ENCODE measurements around the gene SCNN1A. TPM values are rescaled to one million over a fixed set of nuclear protein-coding genes. Genes with fewer than 3 reads are reported as not detected.

Gene SCNN1A
- total RNA-seq, 1 donor: under 0.01 TPM

DNA sequence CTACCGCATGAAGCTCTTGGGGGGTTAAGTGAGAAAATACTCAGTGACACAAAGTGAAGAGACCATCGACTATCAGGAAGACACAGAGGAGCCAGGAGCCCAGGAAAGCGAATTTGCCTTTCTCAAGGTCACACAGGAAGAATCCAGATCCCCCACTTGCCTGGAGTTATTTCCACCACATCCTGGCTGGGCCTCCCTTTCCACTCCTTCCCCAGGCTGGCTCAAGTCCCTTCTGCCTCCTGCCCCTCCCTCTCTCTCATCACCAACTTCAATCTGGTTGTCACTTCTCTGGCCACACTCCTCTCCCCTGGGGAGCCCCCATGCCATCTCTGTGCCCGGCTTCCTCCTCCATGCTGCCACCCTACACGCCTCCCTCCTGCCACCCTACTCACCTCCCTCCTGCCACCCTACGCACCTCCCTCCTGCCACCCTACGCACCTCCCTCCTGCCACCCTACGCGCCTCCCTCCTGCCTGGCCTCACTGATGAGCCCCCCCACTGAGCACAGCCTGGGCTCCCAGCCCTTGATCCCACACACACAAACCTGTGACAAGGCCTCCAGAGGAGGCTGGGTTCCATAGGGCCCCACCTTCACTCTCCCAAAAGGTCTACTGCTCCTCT, 6.3 kb downstream of the SCNN1A start:
- no peak for DNase-seq (ENCODE audit: low read depth)
- H3K4me3 ChIP-seq (ENCODE audit: low read depth, low read length): no peak overlapping the region
- TF ChIP-seq, protein P1, sequence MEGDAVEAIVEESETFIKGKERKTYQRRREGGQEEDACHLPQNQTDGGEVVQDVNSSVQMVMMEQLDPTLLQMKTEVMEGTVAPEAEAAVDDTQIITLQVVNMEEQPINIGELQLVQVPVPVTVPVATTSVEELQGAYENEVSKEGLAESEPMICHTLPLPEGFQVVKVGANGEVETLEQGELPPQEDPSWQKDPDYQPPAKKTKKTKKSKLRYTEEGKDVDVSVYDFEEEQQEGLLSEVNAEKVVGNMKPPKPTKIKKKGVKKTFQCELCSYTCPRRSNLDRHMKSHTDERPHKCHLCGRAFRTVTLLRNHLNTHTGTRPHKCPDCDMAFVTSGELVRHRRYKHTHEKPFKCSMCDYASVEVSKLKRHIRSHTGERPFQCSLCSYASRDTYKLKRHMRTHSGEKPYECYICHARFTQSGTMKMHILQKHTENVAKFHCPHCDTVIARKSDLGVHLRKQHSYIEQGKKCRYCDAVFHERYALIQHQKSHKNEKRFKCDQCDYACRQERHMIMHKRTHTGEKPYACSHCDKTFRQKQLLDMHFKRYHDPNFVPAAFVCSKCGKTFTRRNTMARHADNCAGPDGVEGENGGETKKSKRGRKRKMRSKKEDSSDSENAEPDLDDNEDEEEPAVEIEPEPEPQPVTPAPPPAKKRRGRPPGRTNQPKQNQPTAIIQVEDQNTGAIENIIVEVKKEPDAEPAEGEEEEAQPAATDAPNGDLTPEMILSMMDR (IDR thresholded peaks at IDR 0.05; ENCODE audit: insufficient read depth, low read depth, low read length): no peak

DNA sequence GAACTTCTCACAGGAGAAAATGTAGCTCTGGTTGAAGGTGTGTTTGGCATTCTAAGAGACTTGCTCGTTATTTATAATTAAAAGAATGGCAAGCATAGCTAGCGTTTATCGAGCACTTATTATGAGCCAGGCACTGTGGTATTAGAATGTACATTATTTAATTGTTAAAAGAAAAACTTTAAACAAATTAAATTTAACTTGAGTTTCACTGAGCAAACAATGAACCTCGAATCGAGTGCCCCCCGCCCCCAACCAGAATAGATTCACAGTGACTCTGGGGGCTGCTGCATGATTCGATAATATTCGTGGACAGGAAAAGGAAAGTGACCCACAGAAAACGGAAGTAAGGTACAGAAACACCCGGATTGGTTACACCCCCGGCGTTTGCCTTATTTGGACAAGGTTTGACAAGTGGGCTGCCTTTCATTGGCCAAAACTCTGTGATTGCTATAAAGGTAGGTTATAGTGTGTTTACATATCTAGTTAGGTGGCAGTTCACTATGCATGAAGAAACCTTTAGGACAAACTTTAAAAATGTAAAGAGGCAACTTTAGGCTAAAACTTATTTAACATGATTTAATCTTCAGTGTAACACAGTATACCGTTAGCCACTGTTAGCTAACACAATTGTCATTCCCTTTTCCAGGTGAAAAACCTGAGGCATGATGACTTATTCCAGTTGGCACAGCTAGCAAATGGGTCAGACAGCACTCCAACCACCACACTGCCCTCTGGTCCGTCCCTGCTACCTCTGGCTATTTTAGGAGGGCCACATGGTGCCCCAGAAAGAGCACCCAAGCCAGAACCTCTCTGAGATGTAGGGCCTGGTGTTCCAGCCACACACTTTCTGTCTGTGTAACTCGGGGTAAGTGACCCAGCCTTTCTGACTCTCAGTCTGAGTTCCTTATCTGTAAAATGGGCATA, 7.1 kb downstream of the SCNN1A start:
- DNase-seq (ENCODE audit: low read depth): no peak
- TF ChIP-seq, protein P1 (IDR thresholded peaks at IDR 0.05; ENCODE audit: insufficient read depth, low read depth, low read length): no peak
- no peak overlapping the region for H3K4me3 ChIP-seq (ENCODE audit: low read depth, low read length)

DNA sequence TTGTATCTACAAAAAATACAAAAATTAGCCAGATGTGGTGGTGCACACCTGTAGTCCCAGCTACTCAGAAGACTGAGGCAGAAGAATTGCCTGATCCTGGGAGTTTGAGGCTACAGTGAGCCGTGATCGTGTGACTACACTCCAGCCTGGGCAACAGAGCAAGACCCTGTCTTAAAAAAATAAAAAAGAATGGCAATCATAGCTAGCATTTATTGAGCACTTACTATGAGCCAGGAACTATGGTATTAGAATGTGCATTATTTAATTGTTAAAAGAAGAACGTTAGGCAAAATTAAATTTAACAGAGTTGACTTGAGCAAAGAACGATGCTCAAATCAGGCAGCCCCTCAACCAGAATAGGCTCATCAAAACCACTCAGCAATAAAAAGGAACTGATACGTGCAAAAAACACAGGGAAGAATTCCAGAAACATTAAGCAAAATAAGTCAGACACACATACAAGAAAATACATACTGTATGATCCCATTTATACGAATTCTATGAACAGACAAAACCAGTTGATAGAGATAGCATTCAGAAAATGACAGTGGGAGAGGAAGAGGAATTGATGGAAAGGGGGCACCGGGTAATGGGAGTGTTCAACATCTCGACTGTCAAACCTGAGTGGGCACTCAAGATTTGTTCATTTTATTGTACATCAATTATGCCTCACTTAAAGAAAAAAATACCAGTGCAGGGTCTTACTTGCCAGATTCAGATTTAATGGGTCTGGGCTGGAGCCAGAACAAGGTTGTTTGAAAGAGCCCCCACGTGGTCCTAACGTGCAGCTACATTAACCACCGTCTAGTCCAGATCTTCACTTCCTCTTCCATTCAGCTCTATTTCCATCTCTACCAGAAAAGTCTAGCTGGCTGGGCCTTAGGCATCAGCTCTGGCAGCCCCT, 8.0 kb downstream of the SCNN1A start:
- DNase-seq (ENCODE audit: low read depth): peak; percentile 69

DNA sequence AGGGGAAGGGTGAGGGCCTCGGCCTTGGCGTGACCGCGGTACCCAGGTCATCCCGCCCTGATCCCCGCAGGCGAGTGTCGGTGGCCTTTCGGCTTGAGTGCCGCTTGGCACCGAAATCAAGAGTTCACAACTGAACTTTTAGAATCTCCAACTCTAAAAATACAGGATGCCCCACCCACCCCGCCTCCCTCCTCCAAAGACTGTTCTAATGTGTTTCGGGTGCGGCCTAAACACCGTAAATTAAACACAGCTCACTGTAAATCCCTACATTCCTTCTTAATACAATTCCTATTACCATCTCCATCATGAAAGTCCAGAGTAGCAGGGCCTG, 11.4 kb downstream of the SCNN1A start:
- no peak for DNase-seq (ENCODE audit: low read depth)
- H3K4me3 ChIP-seq (ENCODE audit: low read depth, low read length): peak overlapping the region; percentile 64
- TF ChIP-seq, protein P1 (IDR thresholded peaks at IDR 0.05; ENCODE audit: insufficient read depth, low read depth, low read length): no peak

More for the DNA sequence above, 8.0 kb downstream of the SCNN1A start:
- TF ChIP-seq, protein P1 (IDR thresholded peaks at IDR 0.05; ENCODE audit: insufficient read depth, low read depth, low read length): peak; percentile 35
- H3K4me3 ChIP-seq (ENCODE audit: low read depth, low read length): no peak overlapping the region

DNA sequence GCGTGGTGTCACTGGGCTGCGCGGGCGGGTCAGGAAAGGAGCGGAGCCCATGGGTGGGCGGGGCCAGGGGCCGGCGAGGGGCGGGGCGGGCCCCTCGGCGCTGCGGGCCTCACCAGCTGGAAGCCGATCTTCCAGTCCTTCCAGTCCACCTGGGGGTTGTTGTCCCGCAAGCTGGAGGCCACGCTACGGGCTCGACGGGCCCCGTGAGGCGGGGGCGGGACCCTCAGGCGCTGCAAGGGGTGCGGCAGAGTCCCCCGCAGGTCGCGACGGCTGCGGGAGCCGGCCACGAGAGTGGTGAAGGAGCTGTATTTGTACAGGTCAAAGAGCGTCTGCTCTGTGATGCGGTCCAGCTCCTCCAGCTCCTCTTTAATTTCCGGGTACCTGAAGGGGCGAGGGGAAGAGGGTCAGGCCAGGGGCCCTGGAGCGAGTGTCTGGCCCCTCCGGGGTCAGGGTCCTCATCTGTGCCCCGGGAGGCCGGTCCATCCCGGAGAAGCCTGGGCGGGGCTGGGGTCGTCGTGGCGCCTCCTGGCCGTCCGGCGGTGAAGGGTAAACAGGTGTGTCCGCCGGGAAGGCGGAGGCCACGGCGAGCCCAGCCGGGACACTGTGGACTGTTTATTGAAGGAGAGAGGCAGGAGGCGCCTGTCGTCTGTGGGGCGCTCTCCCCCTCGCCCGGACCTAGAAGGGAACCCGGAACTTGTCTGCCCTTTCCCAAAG, 11.9 kb downstream of the SCNN1A start:
- H3K4me3 ChIP-seq (ENCODE audit: low read depth, low read length): peak overlapping the region; percentile 64
- DNase-seq (ENCODE audit: low read depth): peak; percentile 59
- TF ChIP-seq, protein P1 (IDR thresholded peaks at IDR 0.05; ENCODE audit: insufficient read depth, low read depth, low read length): no peak

DNA sequence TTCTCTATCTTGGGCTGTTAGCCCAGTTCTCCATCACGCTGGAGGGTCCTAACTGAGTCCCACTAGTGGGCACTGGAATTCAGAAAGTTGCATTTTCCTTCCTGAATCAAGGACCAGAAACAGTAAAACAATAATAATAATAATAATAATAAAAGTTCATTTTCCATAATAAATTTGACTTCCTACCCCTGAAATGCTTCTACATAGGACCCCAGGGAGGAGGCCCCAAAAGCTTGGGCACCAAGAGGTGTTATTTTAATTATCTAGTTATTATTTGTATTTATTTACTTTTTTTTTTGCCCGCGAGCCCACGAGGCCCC, 12.4 kb downstream of the SCNN1A start:
- TF ChIP-seq, protein P1 (IDR thresholded peaks at IDR 0.05; ENCODE audit: insufficient read depth, low read depth, low read length): no peak
- no peak overlapping the region for H3K4me3 ChIP-seq (ENCODE audit: low read depth, low read length)
- DNase-seq (ENCODE audit: low read depth): no peak

All from fibroblast of villous mesenchyme (primary cell).